GM21737 (cell line): Measurements from ENCODE around the gene GDF9.

Experiments
- ATAC-seq: cut with Tn5 transposase; IDR thresholded peaks from one replicate; pipeline ENCODE4 v1.9.1; 2021; ENCODE audit warnings: mild to moderate bottlenecking, moderate library complexity; ENCODE audit not compliant: unreplicated experiment

Gene GDF9, protein sequence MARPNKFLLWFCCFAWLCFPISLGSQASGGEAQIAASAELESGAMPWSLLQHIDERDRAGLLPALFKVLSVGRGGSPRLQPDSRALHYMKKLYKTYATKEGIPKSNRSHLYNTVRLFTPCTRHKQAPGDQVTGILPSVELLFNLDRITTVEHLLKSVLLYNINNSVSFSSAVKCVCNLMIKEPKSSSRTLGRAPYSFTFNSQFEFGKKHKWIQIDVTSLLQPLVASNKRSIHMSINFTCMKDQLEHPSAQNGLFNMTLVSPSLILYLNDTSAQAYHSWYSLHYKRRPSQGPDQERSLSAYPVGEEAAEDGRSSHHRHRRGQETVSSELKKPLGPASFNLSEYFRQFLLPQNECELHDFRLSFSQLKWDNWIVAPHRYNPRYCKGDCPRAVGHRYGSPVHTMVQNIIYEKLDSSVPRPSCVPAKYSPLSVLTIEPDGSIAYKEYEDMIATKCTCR

DNA sequence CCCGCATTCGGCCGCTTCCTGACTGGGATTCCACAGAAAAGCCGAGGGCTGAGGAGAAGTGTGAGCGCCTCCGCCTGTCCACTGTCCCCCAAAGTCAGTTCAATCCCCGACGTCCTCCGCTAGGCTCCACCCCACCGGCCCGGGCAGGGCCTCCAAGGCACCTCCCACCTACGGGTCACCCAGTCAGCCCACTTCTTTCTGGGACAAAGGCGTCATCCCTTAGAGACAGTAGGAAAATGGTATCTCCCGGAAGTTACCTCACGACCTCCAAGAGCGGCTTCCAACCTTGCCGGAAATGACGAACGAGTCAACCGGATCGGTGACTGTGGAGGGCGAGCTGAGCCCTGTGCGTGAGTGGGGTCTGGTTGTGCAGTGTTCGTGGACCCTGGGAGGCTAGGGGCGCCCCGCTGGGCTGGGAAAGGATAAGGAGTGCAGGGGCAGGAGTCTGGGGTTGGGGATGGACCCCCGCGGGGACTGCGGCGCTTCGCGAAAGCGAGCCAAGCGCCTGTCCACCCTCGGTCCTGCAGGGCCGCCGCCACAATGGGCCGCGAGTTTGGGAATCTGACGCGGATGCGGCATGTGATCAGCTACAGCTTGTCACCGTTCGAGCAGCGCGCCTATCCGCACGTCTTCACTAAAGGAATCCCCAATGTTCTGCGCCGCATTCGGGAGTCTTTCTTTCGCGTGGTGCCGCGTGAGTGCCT is at the start of gene GDF9, which contains the start of gene UQCRQ:
GDF9 (minus strand) TSS at position 128 of the 704 bp plus-strand sequence. CDS start 1,936 bp downstream, outside the sequence.
UQCRQ (plus strand) TSS at position 301 of the 704 bp plus-strand sequence; CDS start at position 541, 240 bp downstream.
- ATAC-seq: peak; percentile 98

DNA sequence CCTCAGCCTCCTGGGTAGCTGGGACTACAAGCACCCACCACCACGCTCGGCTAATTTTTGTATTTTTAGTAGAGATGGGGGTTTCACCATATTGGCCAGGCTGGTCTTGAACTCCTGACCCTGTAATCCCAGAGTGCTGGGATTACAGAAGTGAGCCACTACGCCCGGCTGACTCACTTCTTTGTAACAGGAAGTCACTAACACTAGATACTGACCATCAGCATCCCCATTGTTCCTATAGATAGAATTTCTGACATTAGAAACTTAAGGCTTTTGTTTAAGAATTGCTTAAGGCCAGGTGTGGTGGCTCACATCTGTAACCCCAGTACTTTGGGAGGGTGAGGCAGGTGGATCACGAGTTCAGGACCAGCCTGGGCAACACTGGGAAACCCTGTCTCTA is 49.4 kb upstream of the GDF9 start:
- ATAC-seq: no peak

GRCh38 chr5:132909702-132910101 is 43.4 kb upstream of the GDF9 start:
- ATAC-seq: no peak

DNA sequence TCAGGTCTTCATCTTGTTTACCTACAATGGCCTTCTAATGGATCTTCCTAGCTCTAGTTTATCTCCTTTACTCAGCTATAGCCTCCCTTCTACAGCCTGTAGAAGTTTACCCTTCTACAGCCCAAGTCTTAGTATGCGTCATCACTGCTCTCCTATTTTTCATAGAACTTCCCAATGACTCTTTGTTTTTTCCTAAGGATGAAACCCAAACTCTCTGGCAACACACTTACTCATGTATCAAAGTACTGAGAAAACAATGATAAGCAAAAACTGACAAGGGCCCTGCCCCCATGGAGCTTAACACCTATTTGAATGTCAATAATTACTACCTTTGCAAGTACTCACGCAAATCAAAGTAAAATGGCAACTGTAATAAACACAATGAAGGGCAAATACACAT is 40.9 kb upstream of the GDF9 start:
- no peak for ATAC-seq

GRCh38 chr5:132905938-132906337 is 39.7 kb upstream of the GDF9 start:
- ATAC-seq: no peak

DNA sequence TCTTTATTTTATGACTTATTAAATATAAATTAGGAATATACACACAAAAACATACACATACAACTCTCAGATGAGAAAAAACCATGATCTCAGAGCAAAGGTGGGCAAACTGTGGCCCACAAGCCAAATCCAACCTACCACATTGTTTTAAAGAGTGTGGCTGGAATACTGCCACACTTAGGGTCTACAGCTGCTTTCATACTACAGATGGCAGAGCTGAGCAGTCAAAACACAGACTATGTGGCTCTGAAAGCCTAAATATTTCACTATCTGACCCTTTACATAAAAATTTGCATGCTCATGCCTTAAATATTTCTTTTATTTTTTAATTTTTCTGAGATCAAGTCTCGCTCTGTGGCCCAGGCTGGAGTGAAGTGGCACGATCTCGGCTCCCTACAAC is 35.5 kb upstream of the GDF9 start:
- ATAC-seq: no peak

DNA sequence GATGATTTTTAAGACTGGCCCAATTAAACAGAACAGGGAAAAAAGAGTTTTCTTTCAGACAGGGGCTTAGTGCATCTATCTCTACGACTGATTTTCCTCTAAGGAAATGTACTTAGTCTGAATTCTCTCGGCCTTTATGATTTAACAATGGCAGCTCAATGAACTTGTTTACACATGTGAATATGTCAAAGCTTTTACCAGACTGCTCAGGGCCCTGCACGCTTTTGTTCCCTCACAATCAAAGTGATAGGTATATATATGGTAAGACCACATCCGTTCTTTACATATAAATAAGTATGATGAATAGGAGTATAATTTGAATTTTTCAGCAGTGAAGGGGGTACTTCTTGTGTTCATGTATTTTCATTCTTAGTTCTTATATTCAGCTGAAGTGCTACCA is 34.8 kb upstream of the GDF9 start:
- ATAC-seq: no peak

DNA sequence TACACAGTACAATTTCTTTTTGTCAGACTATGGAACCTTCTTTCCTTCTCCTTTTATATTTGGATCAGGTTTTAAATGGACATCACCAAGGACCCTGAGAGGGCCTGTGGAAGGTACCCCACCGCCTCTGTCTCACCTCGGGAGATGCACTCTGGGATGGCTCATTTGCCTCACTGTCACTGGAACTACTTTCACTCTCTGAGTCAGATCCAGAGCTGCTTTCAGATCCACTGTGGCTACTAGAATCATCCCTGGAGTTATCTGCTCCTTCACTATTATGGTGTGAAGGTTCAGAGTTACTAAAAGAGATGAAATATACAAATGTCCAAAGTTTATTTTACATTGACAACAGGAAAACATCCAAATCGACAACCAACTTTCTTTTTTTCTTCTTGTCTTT is 31.8 kb upstream of the GDF9 start:
- no peak for ATAC-seq

DNA sequence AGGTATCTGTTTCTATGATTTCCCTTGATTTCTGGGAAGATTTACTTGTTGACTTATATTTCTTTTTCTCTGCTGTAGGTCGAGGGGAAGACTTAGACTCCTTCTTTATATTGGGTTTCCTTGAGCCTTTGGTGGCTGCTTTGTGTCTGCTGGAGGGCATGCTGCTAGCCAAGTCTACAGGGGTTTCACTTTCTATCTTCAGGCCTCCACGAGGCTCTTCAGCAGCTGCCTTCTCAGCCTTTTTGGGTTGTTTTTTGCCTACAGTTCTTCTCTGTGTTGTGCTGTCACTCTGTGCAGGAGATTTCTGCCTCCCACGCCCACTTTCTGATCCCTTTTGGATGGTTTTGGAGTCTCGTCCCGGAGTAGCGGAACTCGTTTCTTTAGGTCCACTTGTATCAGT is 30.4 kb upstream of the GDF9 start:
- no peak for ATAC-seq

- ATAC-seq: no peak
These were observed 29.5 kb upstream of the GDF9 start for GRCh38 chr5:132895719-132896305.

DNA sequence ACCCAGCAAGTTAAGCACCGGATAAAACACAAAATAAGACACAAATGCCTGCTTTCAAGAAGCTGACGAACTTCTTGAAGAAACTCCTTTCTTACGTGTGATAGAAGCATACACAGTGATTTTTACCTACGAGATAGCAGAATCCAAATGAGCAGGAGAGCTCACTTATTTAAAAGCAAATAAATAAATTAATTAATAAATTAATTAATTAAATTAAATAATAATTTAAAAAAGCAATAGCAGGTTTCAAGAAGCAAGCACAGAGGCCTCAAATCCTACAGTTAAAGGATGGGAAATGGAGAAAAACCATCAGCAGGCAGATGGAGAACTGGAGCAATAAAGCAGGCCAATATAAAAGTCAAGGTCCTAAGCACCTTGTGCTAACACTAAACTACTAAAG is 24.5 kb upstream of the GDF9 start:
- no peak for ATAC-seq

GRCh38 chr5:132889501-132889900 is 23.2 kb upstream of the GDF9 start:
- no peak for ATAC-seq

GRCh38 chr5:132887283-132887682 is 21.0 kb upstream of the GDF9 start:
- ATAC-seq: no peak

DNA sequence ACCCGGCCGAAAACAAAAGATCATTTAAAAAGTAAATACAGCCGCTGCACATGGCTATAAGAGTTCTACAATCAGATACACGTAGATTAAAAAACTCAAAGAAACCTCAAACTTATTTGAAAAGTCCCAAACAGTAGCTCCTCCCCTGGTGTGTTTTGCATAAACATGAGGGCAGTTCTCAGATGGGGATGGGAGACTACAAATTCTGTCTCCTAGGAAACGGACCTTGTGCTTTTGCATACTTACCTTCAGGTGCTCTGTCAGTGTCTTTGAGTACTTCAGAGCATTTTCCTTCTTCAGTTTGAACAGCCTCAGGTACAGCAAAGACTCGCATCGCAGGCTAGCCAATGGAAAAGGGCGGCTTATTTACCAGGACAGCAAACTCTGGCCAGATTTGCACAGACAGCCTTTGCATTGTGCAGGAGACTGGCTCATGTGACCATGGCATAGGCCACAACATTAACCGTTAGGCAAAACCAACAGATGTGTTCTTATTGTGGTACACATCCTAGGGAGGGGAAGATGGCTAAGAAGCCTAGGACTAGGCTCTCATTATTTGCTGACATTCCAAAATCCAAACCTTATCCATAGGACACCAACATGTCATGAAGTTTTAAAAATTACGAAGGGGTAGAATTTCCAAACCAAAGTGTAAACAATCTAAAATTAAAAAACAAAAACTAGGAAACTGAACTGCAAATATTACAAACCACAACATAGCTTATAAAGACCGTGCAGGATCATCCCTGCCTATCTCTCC is 20.0 kb upstream of the GDF9 start:
- no peak for ATAC-seq

DNA sequence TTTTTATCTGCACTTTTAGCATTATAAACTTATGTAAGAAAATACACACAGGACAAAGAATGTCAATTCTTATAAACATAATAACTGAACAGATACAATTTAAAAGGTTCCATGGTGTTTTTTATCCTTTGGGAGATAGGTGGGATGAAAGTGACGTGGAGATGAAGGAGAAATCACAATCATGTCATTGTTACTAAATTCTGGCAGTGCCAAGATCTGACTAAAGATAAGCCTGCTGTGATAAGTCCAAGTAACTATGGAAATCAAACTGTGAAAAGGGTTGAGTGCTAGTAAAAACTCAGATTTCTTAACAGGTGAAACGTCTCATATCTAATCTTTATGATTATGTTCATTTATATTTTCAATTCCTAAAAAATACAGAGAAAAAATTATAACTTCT is 18.3 kb upstream of the GDF9 start:
- ATAC-seq: no peak

GRCh38 chr5:132883261-132883834 is 17.1 kb upstream of the GDF9 start:
- ATAC-seq: peak; percentile 72

GRCh38 chr5:132877938-132878337 is 11.7 kb upstream of the GDF9 start:
- ATAC-seq: no peak

DNA sequence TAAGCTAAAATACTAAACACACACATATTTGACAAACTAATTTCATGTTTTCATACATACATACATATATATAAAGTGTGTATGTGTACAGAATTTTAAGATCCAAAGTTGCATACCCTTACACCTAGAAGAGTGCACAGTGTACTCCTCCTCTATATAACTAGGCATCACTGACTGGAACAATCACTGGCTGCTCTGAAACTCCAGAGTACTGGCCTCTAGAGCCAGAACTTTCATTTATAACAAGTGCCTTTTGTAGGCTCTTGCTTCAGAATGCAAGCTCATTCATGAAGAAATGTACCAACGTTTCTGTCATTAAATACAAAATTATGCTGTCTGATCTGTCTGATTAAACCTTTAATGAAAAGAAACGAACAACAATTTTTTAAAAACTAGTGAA is 11.2 kb upstream of the GDF9 start:
- no peak for ATAC-seq

GRCh38 chr5:132876020-132876759 is 9.9 kb upstream of the GDF9 start:
- ATAC-seq: no peak

DNA sequence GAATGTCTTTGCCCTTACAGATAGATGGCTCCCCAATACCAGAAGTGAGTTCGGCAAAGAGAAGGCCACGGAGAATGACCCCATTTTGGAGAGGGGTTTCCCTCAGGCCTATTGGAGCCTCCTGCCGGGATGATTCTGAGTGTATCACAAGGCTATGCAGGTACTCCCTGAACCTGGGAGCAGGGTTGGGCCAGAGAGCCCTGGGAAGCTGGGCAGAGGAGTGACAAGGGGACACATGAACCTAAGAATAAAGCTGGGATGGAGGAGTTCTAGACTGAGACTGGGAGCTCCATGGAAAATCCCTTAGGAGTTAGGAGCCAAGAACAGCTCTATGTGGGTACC is 7.6 kb upstream of the GDF9 start:
- no peak for ATAC-seq
